GM19193 (cell line): Measurements from ENCODE around the gene RRBP1.

Experiments used
- POLR2A ChIP-seq: IDR thresholded peaks from 4 replicates; pipeline ENCODE4 v1.6.1; 2011; ENCODE audit not compliant: insufficient read depth, insufficient read length; ENCODE audit errors: extremely low read depth

RRBP1 gene

GRCh38 chr20:17631576-17632319 is 50.3 kb downstream of the RRBP1 start:
- no peak for TF ChIP-seq POLR2A

GRCh38 chr20:17630806-17631195 is 51.2 kb downstream of the RRBP1 start:
- TF ChIP-seq POLR2A, result no peak

- TF ChIP-seq POLR2A, result no peak
Observed at GRCh38 chr20:17630151-17630805, 51.8 kb downstream of the RRBP1 start.

- no peak for TF ChIP-seq POLR2A
Observed at GRCh38 chr20:17629678-17630089, 52.4 kb downstream of the RRBP1 start.

GRCh38 chr20:17629025-17629424 is 53.0 kb downstream of the RRBP1 start:
- TF ChIP-seq POLR2A, result no peak

GRCh38 chr20:17628101-17628841 is 53.8 kb downstream of the RRBP1 start:
- TF ChIP-seq POLR2A, result no peak

- TF ChIP-seq POLR2A, result no peak
Observed at GRCh38 chr20:17627101-17627955, 54.7 kb downstream of the RRBP1 start.

GRCh38 chr20:17626217-17627007 is 55.6 kb downstream of the RRBP1 start:
- TF ChIP-seq POLR2A, result no peak

GRCh38 chr20:17625246-17626051 is 56.6 kb downstream of the RRBP1 start:
- TF ChIP-seq POLR2A, result no peak

GRCh38 chr20:17624551-17625245 is 57.3 kb downstream of the RRBP1 start:
- TF ChIP-seq POLR2A, result no peak

- no peak for TF ChIP-seq POLR2A
Observed at GRCh38 chr20:17624070-17624469, 58.0 kb downstream of the RRBP1 start.

GRCh38 chr20:17622851-17623508 is 59.1 kb downstream of the RRBP1 start:
- no peak for TF ChIP-seq POLR2A

- TF ChIP-seq POLR2A, result no peak
Observed at GRCh38 chr20:17622086-17622850, 59.8 kb downstream of the RRBP1 start.
